EL (cell line): ENCODE measurements around the gene MAN2B2.

Source experiments
- DNase-seq: peaks from one replicate; pipeline ENCODE4 v3.0.0-alpha.2; 2016

Gene MAN2B2

GRCh38 chr4:6596948-6597347 is 22.0 kb downstream of the MAN2B2 start:
- DNase-seq = no peak

GRCh38 chr4:6598127-6598526 is 23.1 kb downstream of the MAN2B2 start:
- DNase-seq = no peak

GRCh38 chr4:6598641-6599040 is 23.7 kb downstream of the MAN2B2 start:
- DNase-seq = no peak

GRCh38 chr4:6601661-6602250 is 26.8 kb downstream of the MAN2B2 start:
- DNase-seq = no peak

GRCh38 chr4:6602289-6602688 is 27.3 kb downstream of the MAN2B2 start:
- no peak for DNase-seq

GRCh38 chr4:6603128-6603527 is 28.1 kb downstream of the MAN2B2 start:
- DNase-seq = no peak

- no peak for DNase-seq
Observed at GRCh38 chr4:6605114-6605513, 30.1 kb downstream of the MAN2B2 start.

- DNase-seq = no peak
Observed at GRCh38 chr4:6605605-6606004, 30.6 kb downstream of the MAN2B2 start.

GRCh38 chr4:6606465-6607235 is 31.7 kb downstream of the MAN2B2 start:
- DNase-seq = no peak

- no peak for DNase-seq
Observed at GRCh38 chr4:6607368-6608055, 32.5 kb downstream of the MAN2B2 start.

GRCh38 chr4:6608758-6609414 is 33.9 kb downstream of the MAN2B2 start:
- no peak for DNase-seq

GRCh38 chr4:6609415-6610079 is 34.6 kb downstream of the MAN2B2 start:
- DNase-seq = no peak

GRCh38 chr4:6610856-6611430 is 36.0 kb downstream of the MAN2B2 start:
- no peak for DNase-seq

GRCh38 chr4:6612961-6613675 is 38.1 kb downstream of the MAN2B2 start:
- no peak for DNase-seq

GRCh38 chr4:6613676-6614651 is 39.0 kb downstream of the MAN2B2 start:
- no peak for DNase-seq

- DNase-seq = no peak
Observed at GRCh38 chr4:6614701-6615230, 39.8 kb downstream of the MAN2B2 start.

GRCh38 chr4:6616087-6616995 is 41.4 kb downstream of the MAN2B2 start:
- DNase-seq = no peak

GRCh38 chr4:6617246-6617645 is 42.3 kb downstream of the MAN2B2 start:
- no peak for DNase-seq

GRCh38 chr4:6618386-6619115 is 43.6 kb downstream of the MAN2B2 start:
- DNase-seq = no peak
